GM18498 (cell line): ENCODE data around the gene BGLAP.

ENCODE experiments used
- ATAC-seq: cut with Tn5 transposase; IDR thresholded peaks from one replicate; pipeline ENCODE4 v1.9.1; 2021; ENCODE audit warnings: mild to moderate bottlenecking, moderate library complexity; ENCODE audit not compliant: unreplicated experiment

The BGLAP gene

DNA sequence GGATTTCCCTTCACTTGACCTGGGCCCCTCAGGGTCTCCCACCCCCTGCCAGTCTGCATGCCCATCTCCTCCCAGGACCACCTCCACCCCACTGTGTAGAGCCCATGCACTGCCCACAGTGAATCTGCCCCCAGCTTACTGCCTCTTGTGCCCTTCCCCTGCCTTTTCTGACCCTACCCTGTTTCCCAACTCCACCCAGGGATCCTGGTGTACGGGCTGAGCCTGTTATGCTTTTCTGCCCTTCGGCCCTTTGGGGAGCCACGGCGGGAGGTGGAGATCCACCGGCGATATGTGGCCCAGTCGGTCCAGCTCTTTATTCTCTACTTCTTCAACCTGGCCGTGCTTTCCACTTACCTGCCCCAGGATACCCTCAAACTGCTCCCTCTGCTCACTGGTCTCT, 44.1 kb downstream of the BGLAP start:
- ATAC-seq, result no peak

DNA sequence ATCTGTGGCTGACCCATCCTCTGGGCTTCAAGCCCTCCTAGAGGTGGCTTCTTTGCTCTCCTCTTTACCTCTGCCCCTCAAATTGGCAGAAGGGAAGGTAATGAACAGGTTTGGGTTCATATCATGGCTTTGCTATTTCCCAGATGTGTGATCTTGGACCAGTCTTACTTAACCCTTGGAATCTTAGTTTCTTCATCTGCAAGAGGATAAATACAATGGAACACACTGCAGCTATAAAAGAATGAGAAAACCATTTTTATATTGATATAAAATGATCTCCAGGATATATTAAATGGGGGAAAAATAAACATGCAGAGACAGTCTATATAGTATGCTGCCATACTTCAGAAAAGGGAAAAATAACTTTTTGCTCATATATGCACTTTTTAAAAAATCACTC, 47.9 kb downstream of the BGLAP start:
- no peak for ATAC-seq

DNA sequence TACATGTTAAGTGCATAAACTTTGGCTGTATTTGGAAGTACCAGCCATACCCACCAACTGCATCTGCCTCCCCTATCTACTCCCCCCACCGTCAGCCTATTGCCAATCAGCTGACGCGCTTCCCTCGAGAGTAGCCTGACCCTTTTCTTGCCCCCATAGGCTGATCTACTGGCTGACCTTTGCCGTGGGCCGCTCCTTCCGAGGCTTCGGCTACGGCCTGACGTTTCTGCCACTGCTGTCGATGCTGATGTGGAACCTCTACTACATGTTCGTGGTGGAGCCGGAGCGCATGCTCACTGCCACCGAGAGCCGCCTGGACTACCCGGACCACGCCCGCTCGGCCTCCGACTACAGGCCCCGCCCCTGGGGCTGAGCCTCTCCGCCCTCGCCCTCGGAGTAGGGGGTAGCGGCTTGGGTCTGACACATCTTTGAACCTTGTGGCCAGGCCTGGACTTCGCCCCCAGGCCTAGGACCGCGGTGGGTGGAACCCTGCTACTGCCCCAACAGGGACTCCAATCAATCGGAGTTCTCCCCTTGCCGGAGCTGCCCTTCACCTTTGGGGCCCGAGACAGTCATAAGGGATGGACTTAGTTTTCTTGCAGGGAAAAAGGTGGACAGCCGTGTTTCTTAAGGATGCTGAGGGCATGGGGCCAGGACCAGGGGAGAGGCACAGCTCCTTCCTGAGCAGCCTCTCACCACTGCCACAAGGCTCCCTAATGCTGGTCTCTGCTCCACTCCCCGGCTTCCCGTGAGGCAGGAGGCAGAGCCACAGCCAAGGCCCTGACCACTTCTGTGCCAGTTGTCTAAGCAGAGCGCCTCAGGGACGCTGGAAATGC, 49.5 kb downstream of the BGLAP start:
- ATAC-seq, result peak; percentile 70
